Measurements from ENCODE around the gene OMG.
"Not testable (repeated sequence)": the region's sequence is repeated elsewhere in the genome, so short reads cannot be mapped to it uniquely, and the experiment has no call there.

OMG gene, protein sequence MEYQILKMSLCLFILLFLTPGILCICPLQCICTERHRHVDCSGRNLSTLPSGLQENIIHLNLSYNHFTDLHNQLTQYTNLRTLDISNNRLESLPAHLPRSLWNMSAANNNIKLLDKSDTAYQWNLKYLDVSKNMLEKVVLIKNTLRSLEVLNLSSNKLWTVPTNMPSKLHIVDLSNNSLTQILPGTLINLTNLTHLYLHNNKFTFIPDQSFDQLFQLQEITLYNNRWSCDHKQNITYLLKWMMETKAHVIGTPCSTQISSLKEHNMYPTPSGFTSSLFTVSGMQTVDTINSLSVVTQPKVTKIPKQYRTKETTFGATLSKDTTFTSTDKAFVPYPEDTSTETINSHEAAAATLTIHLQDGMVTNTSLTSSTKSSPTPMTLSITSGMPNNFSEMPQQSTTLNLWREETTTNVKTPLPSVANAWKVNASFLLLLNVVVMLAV
- 0 to 1.0 (median 0.33) reads per million in 18 experiments for total RNA-seq

DNA sequence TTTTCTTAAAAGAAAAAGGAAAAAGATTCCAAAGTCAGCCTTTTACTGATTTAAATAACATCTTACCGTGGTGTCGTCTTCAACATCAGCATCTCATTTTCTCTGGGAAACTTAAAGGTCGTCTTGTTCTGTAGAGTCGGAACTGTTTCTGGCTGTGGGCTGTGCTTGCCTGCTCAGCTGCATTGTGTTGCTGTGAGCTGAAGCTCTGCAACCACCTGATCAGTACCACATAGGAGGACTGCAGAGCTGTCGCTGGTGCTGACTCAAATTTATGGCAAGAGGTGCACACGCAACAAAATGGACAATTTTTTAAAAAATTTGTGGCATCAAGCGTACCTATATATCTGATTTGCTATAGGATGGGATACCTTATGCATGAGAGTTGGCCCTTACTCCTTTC, at the start of gene OMG:
Gene OMG (minus strand): TSS at position 150 of the 400 bp plus-strand sequence. CDS start 908 bp downstream, outside the sequence.
- DNase-seq, result no peak

DNA sequence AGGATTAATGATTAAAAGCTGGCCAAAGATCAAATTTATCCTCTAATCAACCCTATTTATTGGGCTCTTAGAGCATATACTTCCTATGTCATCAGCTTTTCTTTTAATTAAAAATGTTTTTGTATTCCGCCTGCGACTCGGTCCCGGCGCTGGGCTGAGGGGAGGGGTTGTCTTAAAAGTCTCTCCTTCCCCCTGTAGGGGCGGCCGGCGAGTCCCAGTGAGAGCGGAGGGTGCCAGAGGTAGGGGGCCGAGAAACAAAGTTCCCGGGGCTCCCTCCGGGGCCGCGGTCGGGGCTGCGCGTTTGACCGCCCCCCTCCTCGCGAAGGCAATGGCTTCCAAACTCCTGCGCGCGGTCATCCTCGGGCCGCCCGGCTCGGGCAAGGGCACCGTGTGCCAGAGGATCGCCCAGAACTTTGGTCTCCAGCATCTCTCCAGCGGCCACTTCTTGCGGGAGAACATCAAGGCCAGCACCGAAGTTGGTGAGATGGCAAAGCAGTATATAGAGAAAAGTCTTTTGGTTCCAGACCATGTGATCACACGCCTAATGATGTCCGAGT, 48.2 kb upstream of the OMG start:
- DNase-seq, result not testable (repeated sequence)

DNA sequence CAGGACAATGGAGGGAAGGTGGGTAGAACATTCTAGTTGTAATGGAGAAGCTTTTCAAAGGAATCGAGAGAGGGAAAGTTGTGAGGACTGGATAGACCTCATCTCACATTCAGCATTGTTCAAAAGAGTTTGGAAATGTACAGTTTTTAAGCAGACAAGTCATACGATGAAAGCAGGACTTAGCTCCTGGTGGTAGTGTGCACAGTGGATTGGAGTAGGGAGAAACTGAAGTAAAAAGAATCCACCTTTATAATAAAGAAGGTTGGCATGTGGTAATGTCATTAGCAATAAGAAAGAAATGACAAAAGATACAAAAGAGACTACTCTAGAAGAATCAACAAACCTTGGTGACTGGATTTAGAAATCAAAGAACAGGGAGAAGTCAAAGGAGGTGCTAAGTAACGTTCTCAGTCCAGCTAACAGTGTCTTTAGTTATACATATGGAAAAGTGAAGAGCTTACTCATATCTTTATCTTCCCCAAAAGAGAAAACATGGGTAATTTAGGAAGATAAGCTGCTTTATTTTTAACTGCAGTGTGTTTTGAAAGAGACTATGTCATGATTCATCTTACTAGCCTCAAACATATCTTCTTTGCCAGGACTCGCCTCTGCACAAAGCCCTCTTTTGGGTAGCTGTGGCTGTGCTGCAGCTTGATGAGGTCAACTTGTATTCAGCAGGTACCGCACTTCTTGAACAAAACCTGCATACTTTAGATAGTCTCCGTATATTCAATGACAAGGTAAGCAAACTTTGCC, 43.0 kb upstream of the OMG start:
- DNase-seq, result peak; percentile 43 to 52

DNA sequence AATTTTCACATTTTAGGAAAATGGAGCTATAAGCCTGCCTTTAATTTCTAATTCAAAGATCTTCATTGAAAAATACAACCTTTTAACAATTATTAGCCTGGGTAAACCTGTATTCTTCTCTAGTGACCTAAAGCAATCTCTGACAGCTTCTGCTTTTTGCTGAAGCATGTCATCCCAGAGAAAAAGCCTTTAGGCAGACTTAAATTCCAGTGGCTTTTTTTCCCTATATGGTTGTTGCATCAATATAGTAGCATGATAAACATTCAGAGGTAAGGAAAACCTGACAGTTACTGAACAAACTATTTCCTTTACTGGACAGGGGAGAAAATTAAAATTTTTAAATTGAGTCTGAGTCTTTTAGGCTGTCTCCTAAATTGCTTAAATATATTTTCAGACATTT, 32.2 kb upstream of the OMG start:
- DNase-seq, result peak in 1 of 2 donors; percentile 0

DNA sequence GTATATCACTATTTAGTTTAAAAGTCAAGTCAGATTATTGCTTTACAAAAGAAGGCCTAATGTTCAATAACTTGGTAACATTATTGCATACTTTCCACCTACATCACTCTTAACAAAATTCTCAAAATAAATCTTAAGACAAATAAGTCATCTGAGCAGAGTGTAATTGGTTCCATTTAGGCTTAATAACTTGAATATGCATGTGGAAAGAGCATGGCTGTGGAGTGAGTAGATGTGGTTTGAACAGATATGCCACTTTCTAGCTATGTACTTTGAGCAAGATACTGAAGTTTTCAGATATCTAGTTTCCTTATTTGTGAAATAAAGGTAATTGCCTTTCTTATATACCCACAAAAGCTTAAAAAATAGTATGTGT, 31.1 kb upstream of the OMG start:
- peak in 1 of 2 donors; percentile 2 for DNase-seq

DNA sequence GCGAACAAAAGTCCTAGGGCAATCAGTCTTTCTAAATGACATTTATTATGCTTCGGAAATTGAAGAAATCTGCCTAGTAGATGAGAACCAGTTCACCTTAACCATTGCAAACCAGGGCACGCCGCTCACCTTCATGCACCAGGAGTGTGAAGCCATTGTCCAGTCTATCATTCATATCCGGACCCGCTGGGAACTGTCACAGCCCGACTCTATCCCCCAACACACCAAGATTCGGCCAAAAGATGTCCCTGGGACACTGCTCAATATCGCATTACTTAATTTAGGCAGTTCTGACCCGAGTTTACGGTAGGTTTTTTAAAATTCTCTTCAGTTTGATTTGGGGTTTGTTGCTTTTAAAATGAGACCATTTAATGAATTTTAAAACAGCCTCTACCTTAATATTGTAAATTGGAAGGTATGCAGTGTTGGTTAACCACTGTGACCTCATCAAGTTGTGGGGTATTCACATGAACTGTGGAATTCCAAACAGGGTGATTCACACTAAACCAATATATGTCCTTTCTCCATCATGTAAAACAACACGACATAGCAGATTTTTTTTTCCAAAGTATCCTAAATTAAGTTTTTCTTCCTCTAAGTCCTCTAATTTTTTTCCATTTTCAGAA, 30.6 kb upstream of the OMG start:
- no peak for DNase-seq

DNA sequence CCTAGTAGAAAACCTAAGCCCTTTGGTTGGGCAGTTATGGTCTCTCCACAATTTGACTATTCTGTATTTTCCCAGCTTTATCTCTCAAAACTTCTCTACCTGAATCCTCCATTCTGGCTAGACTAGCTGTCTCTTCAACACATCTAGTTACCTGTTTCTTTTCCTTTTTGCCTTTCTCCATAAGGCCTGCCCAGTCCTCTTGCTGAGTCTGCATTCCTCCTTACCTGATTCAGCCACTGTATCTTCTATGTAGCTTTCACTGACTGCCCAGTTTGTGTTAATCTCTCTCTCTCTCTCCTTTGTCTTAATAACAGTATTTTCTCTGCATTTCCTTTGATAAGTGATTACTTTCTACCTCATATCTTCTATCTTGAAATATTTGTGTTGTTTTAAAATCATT, 26.5 kb upstream of the OMG start:
- no peak for DNase-seq

DNA sequence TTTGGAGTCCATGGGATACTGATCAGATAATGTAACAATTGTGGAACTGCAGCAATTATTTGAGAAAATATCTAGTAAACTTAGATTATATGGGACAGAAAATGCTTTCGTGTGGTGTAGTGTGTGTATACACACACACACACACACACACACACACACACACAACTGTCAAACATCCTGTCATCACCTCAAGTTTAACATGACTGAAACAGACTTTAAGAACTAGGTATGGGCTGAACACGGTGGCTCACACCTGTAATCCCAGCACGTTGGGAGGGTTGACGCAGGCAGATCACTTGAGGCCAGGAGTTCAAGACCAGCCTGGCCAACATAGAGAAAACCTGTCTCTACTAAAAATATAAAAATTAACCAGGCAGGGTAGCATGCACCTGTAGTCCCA, 24.9 kb upstream of the OMG start:
- DNase-seq, result no peak

DNA sequence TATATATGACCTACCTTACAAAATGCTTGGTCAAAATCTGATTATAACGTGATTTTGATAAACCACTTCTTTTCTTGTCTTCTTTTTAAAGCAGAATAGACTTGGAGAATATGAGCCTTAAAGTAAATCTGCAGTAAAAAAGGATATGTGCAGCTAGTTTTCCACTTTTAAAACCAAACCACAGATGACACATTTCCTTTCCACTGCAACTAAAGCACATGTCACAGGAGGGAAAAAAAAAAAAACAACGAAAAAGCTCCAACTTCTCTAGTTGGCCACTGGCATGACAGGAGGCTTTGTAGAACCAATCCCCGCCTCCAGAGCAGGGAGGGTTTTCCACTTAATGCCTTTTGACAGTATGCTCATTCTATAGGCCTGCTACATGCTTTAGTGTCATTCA, 24.4 kb upstream of the OMG start, which contains the start of gene EVI2A:
Gene EVI2A (minus strand): TSS at position 142 of the 400 bp plus-strand sequence. CDS start 2,609 bp downstream, outside the sequence.
- DNase-seq, result peak; percentile 95 to 97

DNA sequence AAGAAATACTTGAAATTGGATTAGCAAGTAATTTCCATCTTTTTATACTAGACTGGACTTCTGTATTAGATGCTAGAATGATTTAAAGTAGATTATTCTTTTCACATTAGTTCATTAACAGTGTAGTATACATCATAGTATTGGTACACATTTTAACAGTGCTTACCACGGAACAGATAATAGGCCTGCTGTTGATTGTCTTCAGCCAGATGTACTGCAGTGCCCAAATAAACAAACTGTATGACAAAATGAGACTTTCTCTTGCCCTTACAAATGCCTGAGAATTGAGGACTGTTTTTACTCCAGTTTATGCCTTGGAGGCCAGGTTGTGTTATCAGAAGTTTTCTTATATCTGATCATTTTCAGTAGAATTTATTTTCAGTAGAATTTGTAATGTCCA, 23.8 kb upstream of the OMG start:
- peak; percentile 38 to 56 for DNase-seq

DNA sequence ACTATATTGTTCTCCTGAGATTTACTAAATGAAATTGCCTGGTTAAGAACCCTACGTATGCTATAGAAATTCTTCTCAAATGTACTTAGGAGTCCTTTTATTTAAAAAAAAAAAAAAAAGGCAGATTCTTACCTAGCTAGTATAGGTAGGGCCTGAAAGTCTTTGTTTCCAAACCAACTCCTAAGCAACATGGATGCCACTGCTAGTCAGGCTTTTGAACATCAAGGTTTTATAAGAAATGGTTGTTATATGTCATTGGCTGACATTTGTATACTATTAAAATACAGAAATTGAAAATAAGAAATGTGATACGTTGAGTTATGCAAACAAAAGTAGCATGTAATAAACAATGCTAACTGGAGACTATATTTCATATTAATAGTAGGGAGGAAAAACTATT, 23.2 kb upstream of the OMG start:
- DNase-seq, result peak; percentile 33 to 55

DNA sequence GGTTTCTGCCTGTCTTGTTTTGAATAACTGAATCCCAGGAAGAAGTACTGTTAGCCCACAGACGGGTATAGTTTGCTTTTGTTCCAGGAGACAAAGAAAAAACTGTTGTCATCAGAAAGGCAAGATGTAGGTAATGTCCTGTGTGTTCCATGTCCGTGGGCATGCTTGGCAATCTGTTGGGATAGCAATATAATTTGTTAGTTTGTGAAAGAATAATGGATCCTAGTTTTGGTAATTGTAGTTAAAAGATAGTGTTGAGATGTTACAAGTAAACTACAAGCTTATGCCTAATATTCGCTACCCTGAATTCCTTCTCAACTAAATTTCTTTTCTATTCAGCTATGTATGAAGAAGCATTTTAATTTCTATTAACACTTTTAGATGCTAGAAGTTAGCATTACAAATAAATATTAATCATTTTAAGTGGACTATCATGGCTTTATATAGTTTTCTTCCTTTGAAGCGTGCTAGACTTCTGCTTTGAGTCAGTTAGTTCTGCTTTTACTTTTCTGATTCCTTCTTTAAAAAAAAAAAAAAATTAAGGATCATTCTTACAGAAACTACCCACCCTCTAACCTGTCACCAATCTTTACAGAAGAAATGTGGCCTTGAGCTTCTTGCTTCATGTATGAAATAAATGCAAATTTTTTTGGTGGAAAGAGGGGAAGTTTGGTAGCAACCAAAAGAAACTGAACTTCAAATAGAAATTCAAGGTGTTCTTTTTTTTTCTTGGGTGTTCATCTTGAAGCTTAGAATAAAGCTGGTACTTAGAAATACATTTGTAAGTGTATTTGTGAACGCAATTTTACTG, 22.0 kb upstream of the OMG start:
- peak; percentile 53 to 82 for DNase-seq

DNA sequence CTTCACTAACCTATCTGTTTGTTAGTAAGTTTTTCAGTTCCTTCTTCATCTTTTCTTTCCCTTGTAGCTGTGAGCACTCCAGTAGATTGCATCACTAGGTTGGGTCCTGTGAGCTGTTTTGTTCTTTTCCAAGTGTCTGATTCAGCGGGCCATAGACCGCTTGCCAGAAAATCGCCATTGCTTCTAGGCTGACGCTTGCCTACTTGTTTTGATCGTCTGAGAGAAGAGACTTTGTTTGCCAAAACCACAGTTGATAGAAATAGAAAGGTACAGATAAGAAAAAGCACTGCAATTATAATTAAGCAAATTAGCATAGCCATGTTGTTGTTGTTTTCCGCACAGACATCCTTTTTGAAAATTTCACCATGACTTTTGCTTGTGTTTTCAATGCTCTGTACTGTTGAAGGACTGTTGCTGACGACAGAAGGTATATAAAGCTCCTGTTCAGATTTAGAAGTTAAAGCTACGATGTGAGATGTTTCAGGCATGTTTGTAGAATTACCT, 21.3 kb upstream of the OMG start:
- peak; percentile 86 to 87 for DNase-seq

DNA sequence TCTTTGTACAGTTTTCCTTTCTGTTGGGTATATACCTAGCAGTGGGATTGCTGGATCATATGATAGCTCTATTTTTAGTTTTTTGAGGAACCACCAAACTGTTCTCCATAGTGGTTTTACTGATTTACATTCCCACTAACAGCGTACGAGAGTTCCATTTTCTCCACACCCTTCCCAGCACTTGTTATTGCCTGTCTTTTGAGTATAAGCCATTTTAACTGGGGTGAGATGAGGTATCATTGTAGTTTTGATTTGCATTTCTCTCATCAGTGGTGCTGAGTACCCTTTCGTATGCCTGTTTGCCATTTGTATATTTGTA, 17.7 kb upstream of the OMG start:
- DNase-seq, result peak; percentile 71 to 82

DNA sequence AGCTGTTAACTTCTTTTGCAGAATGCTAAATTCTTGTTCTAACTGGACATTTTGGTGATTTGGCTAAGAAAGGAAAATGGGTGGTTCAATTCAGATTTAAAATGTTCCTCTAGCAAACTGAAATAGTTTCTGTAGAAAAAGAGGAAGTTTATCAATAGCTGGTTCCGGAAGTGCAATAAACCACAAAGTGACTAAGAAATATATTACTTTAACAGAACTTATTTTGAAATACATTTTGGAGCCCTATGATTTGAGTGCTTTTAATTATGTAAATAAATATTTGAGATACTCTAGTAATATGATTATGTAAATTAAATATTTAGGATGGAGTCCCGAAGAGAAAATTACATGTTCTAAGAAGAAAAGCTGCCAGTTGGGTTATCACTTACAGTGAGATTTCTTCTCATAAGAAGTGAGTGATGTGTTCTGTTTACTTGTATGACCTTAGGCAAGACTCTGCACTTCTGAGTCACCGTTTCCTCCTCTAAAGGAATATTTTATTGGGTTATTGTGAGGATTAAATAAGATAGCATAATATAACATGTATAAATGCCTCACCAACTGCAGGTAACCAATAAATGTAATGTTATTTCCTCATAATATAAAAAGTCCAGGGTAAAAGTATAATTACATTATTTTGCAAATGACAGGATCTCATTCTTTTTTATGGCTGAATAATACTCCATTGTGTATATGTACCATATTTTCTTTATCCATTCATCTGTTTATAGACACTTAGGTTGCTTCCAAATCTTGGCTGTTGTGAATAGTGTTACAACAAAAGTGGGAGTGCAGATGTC, 17.1 kb upstream of the OMG start, which contains the start of gene EVI2B:
Gene EVI2B (minus strand): TSS at position 73 of the 800 bp plus-strand sequence. CDS start 8,445 bp downstream, outside the sequence.
- DNase-seq, result peak; percentile 86 to 97

DNA sequence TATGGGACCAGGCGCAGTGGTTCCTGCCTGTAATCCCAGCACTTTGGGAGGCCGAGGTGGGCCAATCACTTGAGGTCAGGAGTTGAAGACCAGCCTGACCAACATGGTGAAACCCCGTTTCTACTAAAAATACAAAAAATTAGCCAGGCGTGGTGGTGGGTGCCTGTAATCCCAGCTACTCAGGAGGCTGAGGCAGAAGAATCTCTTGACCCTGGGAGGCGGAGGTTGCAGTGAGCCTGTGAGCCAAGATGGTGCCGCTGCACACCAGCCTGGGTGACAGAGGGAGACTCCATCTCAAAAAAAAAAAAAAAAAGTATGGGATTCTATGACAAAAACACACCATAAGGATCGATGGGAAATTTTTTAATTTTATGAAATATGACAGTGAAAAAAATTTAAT, 15.2 kb upstream of the OMG start:
- peak; percentile 60 to 65 for DNase-seq

DNA sequence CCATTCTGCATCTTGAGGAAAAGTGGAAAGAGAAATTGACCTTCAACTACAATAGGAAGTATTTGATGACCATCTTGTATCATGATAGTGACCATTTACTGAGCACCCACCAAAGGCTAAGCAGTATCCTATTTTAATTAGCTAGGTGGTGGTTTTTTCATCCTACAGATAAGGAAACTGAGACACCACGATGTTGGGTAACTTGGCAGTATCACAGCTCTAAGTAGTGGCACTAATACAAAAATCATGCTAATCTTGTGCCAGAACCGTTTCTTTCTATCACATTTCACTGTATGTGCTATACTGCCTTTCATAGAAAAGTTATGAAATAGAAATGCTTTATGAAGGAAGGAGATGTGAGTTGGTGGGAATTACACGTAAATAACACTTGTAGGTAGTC, 14.5 kb upstream of the OMG start:
- peak in 1 of 2 donors; percentile 36 for DNase-seq

DNA sequence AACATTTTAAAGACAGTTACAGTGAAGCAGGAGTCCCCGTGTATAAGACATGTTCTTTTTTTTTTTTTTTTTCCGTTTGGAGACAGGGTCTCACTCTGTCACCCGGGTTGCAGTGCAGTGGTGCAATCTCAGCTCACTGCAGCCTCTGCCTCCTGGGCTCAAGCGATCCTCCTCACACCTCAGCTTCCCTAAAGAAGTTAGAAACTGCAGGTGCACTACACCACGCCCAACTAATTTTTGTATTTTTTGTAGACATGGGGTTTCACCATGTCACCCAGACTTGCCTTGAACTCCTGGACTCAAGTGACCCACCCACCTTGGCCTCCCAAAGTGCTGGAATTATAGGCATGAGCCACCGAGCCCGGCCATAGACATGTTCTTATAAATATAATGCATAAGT, 13.8 kb upstream of the OMG start:
- peak; percentile 33 to 37 for DNase-seq

DNA sequence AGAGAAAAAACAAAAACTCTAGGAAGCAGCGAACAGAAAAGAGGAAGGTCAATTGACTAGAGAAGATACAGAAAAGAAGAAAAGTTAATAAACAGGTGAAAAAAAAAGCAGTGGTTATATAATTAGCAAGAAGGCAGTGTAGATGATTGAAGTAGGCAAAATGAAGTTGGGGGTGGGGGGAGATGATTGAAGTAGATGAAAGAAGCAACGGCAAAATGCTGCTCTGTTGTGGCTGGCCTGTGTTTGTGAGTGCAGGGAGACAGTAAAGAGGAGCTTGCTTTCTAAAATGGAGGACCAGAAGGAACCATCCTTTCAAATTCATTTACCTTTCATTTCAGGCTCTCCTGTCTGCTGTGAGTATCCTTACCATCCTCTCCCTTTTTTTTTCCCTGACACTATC, 13.2 kb upstream of the OMG start:
- peak; percentile 34 to 49 for DNase-seq

DNA sequence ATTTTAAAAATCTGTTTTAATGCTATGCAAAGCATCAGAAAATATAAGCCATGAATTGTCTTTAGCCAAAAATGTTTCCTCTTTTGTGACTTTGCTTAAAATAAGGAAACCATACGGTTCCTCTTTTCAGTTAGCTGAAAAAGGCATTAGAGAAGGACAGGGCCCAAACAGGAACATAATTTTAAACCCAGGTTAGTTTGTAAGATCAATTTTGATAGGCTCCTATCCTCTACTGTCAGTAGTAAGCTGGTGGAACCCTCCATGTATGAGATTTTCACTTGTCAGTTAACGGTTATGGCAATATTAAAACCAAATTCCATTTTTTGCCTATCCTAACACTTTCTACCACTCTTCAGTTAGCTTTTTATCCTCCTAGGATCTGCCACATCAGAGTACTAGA, 12.5 kb upstream of the OMG start:
- peak; percentile 75 to 96 for DNase-seq

Data from inflammatory macrophage (primary cell).